Panc1 (cell line): ENCODE measurements around the gene OR1M1. TPM values are rescaled to one million over a fixed set of nuclear protein-coding genes. Genes with fewer than 3 reads are reported as not detected.
"Not testable (repeated sequence)": the region's sequence is repeated elsewhere in the genome, so short reads cannot be mapped to it uniquely, and the experiment has no call there.

Experiments
- ATAC-seq: fragments of 200-7000 bp; cut with Tn5 transposase; 2 replicates; pipeline ENCODE4 v1.9.1; 2020; ENCODE audit warnings: mild to moderate bottlenecking, moderate library complexity
- BruUV-seq: library from RNA; stranded (reverse); fragments of 400-500 nt; replicated peaks from 2 replicates; lab custom pipeline; 2021; lab: Mats Ljungman, UMichigan
- CTCF ChIA-PET: fragments of 300-600 bp; sonication (Branson Sonifier 250); formaldehyde crosslinking; loops from one replicate; lab custom pipeline; 2022; ENCODE audit warnings: antibody characterized with exemption; lab: Charles Lee
- POLR2A ChIA-PET: fragments of 300-600 bp; sonication (Branson Sonifier 250); formaldehyde crosslinking; loops from one replicate; lab custom pipeline; 2022; ENCODE audit warnings: antibody characterized with exemption; lab: Charles Lee
- DNase-seq: peaks from one replicate; pipeline ENCODE4 v3.0.0-alpha.2; 2010; ENCODE audit warnings: low read depth, low spot score
- H3K27ac ChIP-seq: 2 replicates; pipeline ENCODE4 v1.5.1; 2011; ENCODE audit warnings: mild to moderate bottlenecking, low read length, inconsistent platforms
- H3K27me3 ChIP-seq: fragments of 200-500 bp; sonication (Bioruptor generic); 2 replicates; pipeline ENCODE4 v1.6.0; 2014; ENCODE audit warnings: low read length, inconsistent platforms; ENCODE audit not compliant: control insufficient read depth, insufficient read depth
- H3K36me3 ChIP-seq: fragments of 200-500 bp; sonication (Bioruptor generic); 2 replicates; pipeline ENCODE4 v1.5.1; 2014; ENCODE audit warnings: inconsistent platforms, mild to moderate bottlenecking, low read length, moderate library complexity; ENCODE audit not compliant: control insufficient read depth, insufficient read depth
- H3K4me1 ChIP-seq: 2 replicates; pipeline ENCODE4 v1.5.1; 2011; ENCODE audit warnings: inconsistent platforms, mild to moderate bottlenecking, low read length, moderate library complexity; ENCODE audit not compliant: control insufficient read depth, insufficient read depth
- H3K4me3 ChIP-seq, 2 experiments: 2 replicates each; pipeline ENCODE4 v1.5.1; 2011 to 2012; ENCODE audit warnings: low read depth in 2 of 2, low read length in 2 of 2, mild to moderate bottlenecking in 2 of 2, inconsistent platforms in 1 of 2, moderate library complexity in 1 of 2
- H3K9me3 ChIP-seq: fragments of 200-500 bp; sonication (Bioruptor generic); 2 replicates; pipeline ENCODE4 v1.5.1; 2014; ENCODE audit warnings: low read depth, mild to moderate bottlenecking, inconsistent platforms, low read length, moderate library complexity; ENCODE audit not compliant: control insufficient read depth, insufficient read depth
- POLR2AphosphoS5 ChIP-seq: IDR thresholded peaks from 2 replicates; pipeline ENCODE4 v1.6.1; 2012; ENCODE audit warnings: mild to moderate bottlenecking, low read depth, low read length, moderate library complexity
- SIN3A ChIP-seq: IDR thresholded peaks from 2 replicates; pipeline ENCODE4 v1.6.1; 2012; ENCODE audit warnings: low read depth, mild to moderate bottlenecking, low read length, moderate library complexity, borderline replicate concordance; ENCODE audit not compliant: insufficient read depth
- TCF7L2 ChIP-seq: IDR thresholded peaks from 2 replicates; pipeline ENCODE4 v1.6.1; 2011; ENCODE audit warnings: mild to moderate bottlenecking, low read depth, low read length, inconsistent platforms
- in situ Hi-C: cut with HindIII; loops from 2 replicates; pipeline ENCODE4 v1.10.0; 2016; ENCODE audit warnings: low sequenced_read_pairs, low pct_unique_long_range_greater_than_20kb
- intact Hi-C: fragments of 100-400 bp; cut with micrococcal nuclease; formaldehyde crosslinking; loops from one replicate; pipeline ENCODE4 v1.10.0; 2022; ENCODE audit not compliant: unreplicated experiment
- total RNA-seq: library from RNA; stranded (reverse); gene quantifications from one replicate; pipeline ENCODE4 v1.2.1, GENCODE V29; 2021; ENCODE audit not compliant: unreplicated experiment
- TF ChIP-seq, protein P1 (sequence below): fragments of 450-650 bp; IDR thresholded peaks from 2 replicates; pipeline ENCODE4 v1.5.1; 2017; ENCODE audit warnings: mild to moderate bottlenecking
- TF ChIP-seq, protein P2 (sequence below), 2 experiments: IDR thresholded peaks; 2 replicates each; pipeline ENCODE4 v1.6.1; 2011 to 2012; ENCODE audit warnings: low read depth in 2 of 2, control low read depth in 1 of 2, low read length in 1 of 2, mild to moderate bottlenecking in 1 of 2, moderate library complexity in 1 of 2; ENCODE audit not compliant: insufficient read depth in 1 of 2

Gene OR1M1
- total RNA-seq, 1 experiment from 2014 or later = not detected

DNA sequence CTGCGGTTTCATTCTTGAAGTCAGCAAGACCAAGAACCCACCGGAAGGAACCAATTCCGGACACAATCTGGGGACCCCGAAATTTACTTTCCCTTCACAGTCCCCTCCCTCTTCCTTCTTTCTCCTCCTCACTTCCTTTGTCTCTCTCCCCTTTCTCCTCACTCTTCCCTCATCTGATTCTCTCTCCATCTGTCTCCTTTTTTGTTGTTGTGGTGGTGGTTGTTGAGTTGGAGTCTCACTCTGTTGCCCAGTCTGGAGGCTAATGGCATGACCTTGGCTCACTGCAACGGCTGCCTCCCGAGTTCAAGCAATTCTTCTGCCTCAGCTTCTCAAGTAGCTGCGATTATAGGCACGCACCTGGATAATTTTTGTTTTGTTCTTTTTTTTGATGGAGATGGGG lies 32.7 kb upstream of the OR1M1 start:
- Histone ChIP-seq H3K4me1 (peaks cover 19% of the 10 kb centered on the region), H3K27me3 (no peaks in the 10 kb centered on the region), H3K36me3 (no peaks in the 10 kb centered on the region), H3K9me3 (no peaks in the 10 kb centered on the region), H3K4me3 (no peak overlapping the region), H3K27ac (peak overlapping the region; percentile 84)
- intact Hi-C loops = no loop called here
- TF ChIP-seq, protein P1, sequence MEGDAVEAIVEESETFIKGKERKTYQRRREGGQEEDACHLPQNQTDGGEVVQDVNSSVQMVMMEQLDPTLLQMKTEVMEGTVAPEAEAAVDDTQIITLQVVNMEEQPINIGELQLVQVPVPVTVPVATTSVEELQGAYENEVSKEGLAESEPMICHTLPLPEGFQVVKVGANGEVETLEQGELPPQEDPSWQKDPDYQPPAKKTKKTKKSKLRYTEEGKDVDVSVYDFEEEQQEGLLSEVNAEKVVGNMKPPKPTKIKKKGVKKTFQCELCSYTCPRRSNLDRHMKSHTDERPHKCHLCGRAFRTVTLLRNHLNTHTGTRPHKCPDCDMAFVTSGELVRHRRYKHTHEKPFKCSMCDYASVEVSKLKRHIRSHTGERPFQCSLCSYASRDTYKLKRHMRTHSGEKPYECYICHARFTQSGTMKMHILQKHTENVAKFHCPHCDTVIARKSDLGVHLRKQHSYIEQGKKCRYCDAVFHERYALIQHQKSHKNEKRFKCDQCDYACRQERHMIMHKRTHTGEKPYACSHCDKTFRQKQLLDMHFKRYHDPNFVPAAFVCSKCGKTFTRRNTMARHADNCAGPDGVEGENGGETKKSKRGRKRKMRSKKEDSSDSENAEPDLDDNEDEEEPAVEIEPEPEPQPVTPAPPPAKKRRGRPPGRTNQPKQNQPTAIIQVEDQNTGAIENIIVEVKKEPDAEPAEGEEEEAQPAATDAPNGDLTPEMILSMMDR = no peak
- TF ChIP-seq SIN3A = no peak
- no peak for TF ChIP-seq TCF7L2
- TF ChIP-seq POLR2AphosphoS5 = no peak
- TF ChIP-seq, protein P2, sequence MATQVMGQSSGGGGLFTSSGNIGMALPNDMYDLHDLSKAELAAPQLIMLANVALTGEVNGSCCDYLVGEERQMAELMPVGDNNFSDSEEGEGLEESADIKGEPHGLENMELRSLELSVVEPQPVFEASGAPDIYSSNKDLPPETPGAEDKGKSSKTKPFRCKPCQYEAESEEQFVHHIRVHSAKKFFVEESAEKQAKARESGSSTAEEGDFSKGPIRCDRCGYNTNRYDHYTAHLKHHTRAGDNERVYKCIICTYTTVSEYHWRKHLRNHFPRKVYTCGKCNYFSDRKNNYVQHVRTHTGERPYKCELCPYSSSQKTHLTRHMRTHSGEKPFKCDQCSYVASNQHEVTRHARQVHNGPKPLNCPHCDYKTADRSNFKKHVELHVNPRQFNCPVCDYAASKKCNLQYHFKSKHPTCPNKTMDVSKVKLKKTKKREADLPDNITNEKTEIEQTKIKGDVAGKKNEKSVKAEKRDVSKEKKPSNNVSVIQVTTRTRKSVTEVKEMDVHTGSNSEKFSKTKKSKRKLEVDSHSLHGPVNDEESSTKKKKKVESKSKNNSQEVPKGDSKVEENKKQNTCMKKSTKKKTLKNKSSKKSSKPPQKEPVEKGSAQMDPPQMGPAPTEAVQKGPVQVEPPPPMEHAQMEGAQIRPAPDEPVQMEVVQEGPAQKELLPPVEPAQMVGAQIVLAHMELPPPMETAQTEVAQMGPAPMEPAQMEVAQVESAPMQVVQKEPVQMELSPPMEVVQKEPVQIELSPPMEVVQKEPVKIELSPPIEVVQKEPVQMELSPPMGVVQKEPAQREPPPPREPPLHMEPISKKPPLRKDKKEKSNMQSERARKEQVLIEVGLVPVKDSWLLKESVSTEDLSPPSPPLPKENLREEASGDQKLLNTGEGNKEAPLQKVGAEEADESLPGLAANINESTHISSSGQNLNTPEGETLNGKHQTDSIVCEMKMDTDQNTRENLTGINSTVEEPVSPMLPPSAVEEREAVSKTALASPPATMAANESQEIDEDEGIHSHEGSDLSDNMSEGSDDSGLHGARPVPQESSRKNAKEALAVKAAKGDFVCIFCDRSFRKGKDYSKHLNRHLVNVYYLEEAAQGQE (IDR thresholded peaks at IDR 0.05; ENCODE audit: insufficient read depth in 1 of 2, low read depth in 2 of 2, low read length in 1 of 2) = no peak
- in situ Hi-C loops = no loop called here
- ChIA-PET POLR2A (interaction anchor here (0.6 to 0.9 kb wide), 2 partner anchors 21 to 415 kb away, joined by 3 read pairs; no protein-coding TSS in a partner anchor), CTCF (no interaction called here)
- ATAC-seq = no peak
- no peak for DNase-seq
- BruUV-seq = no TSS peak

DNA sequence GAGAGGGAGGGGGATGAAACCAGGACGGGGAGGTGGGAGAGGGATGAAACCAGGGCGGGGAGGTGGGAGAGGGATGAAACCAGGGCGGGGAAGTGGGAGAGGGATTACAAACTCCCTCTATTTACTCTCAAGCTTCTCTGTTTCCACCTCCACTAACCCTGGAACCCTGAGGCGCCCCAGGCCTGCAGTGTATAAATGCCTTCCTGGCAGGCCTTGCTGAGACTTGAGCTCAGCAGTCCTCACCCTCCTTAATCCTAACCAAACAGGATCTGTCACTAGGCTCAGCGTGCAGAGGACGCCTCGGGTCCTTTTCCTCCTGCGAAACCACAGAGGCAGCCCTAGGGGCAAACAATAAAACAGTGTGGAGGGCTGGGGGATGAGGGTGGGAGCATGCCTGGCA lies 32.1 kb upstream of the OR1M1 start:
- POLR2A ChIA-PET = interaction anchor here (0.6 to 0.7 kb wide), 3 partner anchors 45 to 415 kb away, joined by 3 to 10 read pairs (median 9); no protein-coding TSS in a partner anchor
- no peaks in the 10 kb centered on the region for H3K27me3 ChIP-seq
- no peaks in the 10 kb centered on the region for H3K9me3 ChIP-seq
- intact Hi-C loops (no loop called here), in situ Hi-C loops (no loop called here)
- no peak for TF ChIP-seq SIN3A
- TF ChIP-seq, protein P1 = no peak
- no peak for TF ChIP-seq TCF7L2
- no peak for TF ChIP-seq POLR2AphosphoS5
- TF ChIP-seq, protein P2 (IDR thresholded peaks at IDR 0.05; ENCODE audit: insufficient read depth in 1 of 2, low read depth in 2 of 2, low read length in 1 of 2) = no peak
- no peaks in the 10 kb centered on the region for H3K36me3 ChIP-seq
- peaks cover 19% of the 10 kb centered on the region for H3K4me1 ChIP-seq
- H3K27ac ChIP-seq = peak overlapping the region; percentile 84
- DNase-seq (no peak), ATAC-seq (peak; percentile 95)
- CTCF ChIA-PET = interaction anchor here (0.6 to 0.7 kb wide), 2 partner anchors 150 to 1395 kb away, joined by 3 to 4 read pairs; no protein-coding TSS in a partner anchor
- H3K4me3 ChIP-seq = no peak overlapping the region; a peak in 1 of 4 replicates
- BruUV-seq = no TSS peak

DNA sequence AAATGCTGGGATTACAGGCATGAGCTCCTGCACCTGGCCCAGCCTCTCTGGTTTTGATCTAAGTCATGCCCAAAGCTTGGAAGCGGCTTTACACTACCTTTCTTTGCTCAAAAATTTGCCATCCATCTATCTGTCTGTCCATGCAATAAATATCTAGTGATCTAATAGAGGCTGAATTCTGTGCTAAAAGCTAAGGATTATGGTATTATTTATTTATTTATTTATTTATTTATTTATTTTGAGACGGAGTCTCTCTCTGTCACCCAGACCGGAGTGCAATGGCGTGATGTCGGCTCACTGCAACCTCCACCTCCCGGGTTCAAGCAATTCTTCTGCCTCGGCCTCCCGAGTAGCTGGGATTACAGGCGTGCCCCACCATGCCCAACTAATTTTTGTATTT lies 30.7 kb upstream of the OR1M1 start:
- H3K9me3 ChIP-seq, POLR2A ChIA-PET, ATAC-seq, intact Hi-C loops, BruUV-seq, CTCF ChIA-PET, DNase-seq, H3K27me3 ChIP-seq, in situ Hi-C loops, H3K4me3 ChIP-seq, H3K36me3 ChIP-seq: not testable (repeated sequence)
- H3K27ac ChIP-seq = peak overlapping the region; percentile 84
- H3K4me1 ChIP-seq = peaks cover 23% of the 10 kb centered on the region
